ENCODE results near the gene CHRNB4. TPM values are rescaled to one million over a fixed set of nuclear protein-coding genes. Genes with fewer than 3 reads are reported as not detected.

Gene CHRNB4
- total and polyA plus RNA-seq, 9 donors, result 0.12 to 1.0 (median 0.25) TPM; not detected in 5

- Histone ChIP-seq H3K27me3 (no peaks in the 10 kb centered on the region), H3K27ac (no peak overlapping the region), H3K4me1 (ENCODE audit: insufficient read depth) (no peaks in the 10 kb centered on the region), H3K36me3 (no peaks in the 10 kb centered on the region), H3K4me3 (no peak overlapping the region), H3K9me3 (no peaks in the 10 kb centered on the region)
- intact Hi-C loops (cut with DNase I), result no loop called here
- no peak for DNase-seq
- 58 to 62% (median 58%) methylated on average over 8 of the region's 8 CpGs for WGBS, 3 donors
- TF ChIP-seq, protein P1, sequence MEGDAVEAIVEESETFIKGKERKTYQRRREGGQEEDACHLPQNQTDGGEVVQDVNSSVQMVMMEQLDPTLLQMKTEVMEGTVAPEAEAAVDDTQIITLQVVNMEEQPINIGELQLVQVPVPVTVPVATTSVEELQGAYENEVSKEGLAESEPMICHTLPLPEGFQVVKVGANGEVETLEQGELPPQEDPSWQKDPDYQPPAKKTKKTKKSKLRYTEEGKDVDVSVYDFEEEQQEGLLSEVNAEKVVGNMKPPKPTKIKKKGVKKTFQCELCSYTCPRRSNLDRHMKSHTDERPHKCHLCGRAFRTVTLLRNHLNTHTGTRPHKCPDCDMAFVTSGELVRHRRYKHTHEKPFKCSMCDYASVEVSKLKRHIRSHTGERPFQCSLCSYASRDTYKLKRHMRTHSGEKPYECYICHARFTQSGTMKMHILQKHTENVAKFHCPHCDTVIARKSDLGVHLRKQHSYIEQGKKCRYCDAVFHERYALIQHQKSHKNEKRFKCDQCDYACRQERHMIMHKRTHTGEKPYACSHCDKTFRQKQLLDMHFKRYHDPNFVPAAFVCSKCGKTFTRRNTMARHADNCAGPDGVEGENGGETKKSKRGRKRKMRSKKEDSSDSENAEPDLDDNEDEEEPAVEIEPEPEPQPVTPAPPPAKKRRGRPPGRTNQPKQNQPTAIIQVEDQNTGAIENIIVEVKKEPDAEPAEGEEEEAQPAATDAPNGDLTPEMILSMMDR (IDR thresholded peaks at IDR 0.05), result no peak
- TF ChIP-seq POLR2A (IDR thresholded peaks at IDR 0.05) (no peak), EP300 (IDR thresholded peaks at IDR 0.05) (no peak)
These were observed 40.4 kb upstream of the CHRNB4 start for GRCh38 chr15:78681281-78682003.

GRCh38 chr15:78680431-78681075 lies 39.5 kb upstream of the CHRNB4 start:
- intact Hi-C loops (cut with DNase I), result no loop called here
- no peaks in the 10 kb centered on the region for H3K36me3 ChIP-seq
- no peak overlapping the region for H3K27ac ChIP-seq
- no peak for DNase-seq
- no peaks in the 10 kb centered on the region for H3K9me3 ChIP-seq
- TF ChIP-seq, protein P1 (IDR thresholded peaks at IDR 0.05), result no peak
- TF ChIP-seq POLR2A (IDR thresholded peaks at IDR 0.05) (no peak), EP300 (IDR thresholded peaks at IDR 0.05) (no peak)
- no peak overlapping the region for H3K4me3 ChIP-seq
- 86 to 88% (median 86%) methylated on average over 10 of the region's 10 CpGs for WGBS, 3 donors
- H3K4me1 ChIP-seq (ENCODE audit: insufficient read depth), result no peaks in the 10 kb centered on the region
- H3K27me3 ChIP-seq, result no peaks in the 10 kb centered on the region

GRCh38 chr15:78679089-78679511 lies 38.1 kb upstream of the CHRNB4 start:
- Histone ChIP-seq H3K36me3 (no peaks in the 10 kb centered on the region), H3K27me3 (no peaks in the 10 kb centered on the region), H3K4me1 (ENCODE audit: insufficient read depth) (no peaks in the 10 kb centered on the region), H3K9me3 (no peaks in the 10 kb centered on the region), H3K4me3 (no peak overlapping the region), H3K27ac (no peak overlapping the region)
- WGBS, 3 donors, result 69 to 78% (median 70%) methylated on average over 3 of the region's 3 CpGs
- intact Hi-C loops (cut with DNase I), result no loop called here
- DNase-seq, result no peak
- TF ChIP-seq, protein P1 (IDR thresholded peaks at IDR 0.05), result no peak
- TF ChIP-seq EP300 (IDR thresholded peaks at IDR 0.05), result no peak
- TF ChIP-seq POLR2A (IDR thresholded peaks at IDR 0.05), result no peak

DNA sequence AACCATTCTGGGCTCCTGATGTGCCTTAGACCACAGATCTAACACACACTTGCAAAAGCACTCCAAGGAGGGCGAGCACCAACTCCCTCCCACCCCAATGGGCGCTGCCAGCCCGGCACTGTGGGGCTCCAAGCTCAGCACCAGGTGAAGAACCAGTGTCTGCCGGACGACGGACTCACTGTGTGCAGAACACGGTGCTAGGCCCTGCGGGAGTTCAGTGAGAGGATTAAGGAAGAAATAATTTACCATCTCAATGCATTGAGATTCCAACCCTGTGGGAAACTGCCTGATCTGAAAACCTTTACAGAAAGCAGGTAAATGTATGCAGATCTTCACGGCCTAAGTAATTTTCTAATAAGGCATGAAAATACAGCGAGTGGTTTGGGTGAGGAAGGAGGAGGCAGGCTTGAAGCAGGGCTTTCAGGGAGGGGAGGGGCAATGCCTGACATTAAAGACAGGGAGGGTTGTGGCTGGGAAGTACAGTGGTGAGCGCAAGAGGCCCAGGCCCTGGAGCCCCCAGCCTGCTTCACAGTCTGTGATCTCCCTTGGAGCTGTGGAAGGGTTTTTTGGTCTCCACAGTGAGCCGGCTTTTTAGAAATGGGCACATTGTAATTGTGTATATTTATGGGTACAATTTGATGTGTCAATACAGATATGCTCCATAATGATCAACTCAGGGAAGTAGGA lies 35.6 kb upstream of the CHRNB4 start:
- DNase-seq, result no peak
- no peak overlapping the region for H3K27ac ChIP-seq
- H3K9me3 ChIP-seq, result no peaks in the 10 kb centered on the region
- no peaks in the 10 kb centered on the region for H3K4me1 ChIP-seq (ENCODE audit: insufficient read depth)
- no peak overlapping the region for H3K4me3 ChIP-seq
- intact Hi-C loops (cut with DNase I), result no loop called here
- no peaks in the 10 kb centered on the region for H3K27me3 ChIP-seq
- no peaks in the 10 kb centered on the region for H3K36me3 ChIP-seq
- TF ChIP-seq, protein P1 (IDR thresholded peaks at IDR 0.05), result no peak
- TF ChIP-seq EP300 (IDR thresholded peaks at IDR 0.05), result no peak
- TF ChIP-seq POLR2A (IDR thresholded peaks at IDR 0.05), result no peak
- 92 to 94% (median 92%) methylated on average over 12 of the region's 12 CpGs for WGBS, 3 donors
